ENCODE data around the gene VILL.
A peak's percentile ranks its signal among the peaks of the same experiment; 100 is the strongest.
"Not testable (repeated sequence)": the region's sequence is repeated elsewhere in the genome, so short reads cannot be mapped to it uniquely, and the experiment has no call there.

VILL gene

DNA sequence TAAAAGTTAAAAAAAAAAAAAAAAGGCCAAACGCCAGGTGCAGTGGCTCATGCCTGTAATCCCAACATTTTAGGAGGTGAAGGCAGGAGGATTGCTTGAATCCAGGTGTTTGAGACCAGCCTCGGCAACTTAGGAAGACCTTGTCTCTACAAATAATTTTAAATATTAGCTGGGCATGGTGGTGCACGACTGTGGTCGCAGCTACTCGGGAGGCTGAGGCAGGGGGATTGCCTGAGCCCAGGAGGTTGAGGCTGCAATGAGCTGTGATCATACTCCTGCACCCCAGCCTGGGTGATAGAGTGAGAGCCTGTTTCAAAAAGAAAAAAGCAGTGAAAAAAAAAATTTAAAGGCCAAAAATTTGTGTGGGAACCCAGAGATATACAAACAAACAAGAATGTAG lies 45.7 kb downstream of the VILL start:
- no peak for DNase-seq (ENCODE audit: low read depth in 3 of 3)

DNA sequence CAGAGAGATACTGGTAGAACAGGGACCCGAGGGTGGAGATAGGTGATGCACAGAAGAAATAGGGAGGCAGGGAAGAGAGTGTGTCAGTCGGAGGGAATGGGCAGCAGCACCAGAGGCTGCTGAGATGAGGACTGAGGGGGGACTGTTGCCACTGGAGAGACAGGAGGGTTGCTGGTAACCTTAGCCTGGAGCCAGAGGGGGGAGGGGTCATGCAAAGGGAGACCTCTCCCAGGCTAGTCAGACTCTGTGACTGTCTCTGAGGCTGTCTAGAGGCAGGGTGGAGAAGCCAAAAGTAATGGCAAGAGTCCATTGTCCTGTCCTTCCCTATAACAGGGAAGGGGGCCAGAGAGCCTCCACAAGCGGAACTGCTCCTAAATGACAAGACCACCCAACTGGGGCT lies 46.3 kb downstream of the VILL start:
- no peak for DNase-seq (ENCODE audit: low read depth in 3 of 3)

GRCh38 chr3:38038447-38038911 lies 47.9 kb downstream of the VILL start:
- DNase-seq (ENCODE audit: low read depth in 3 of 3) = no peak

DNA sequence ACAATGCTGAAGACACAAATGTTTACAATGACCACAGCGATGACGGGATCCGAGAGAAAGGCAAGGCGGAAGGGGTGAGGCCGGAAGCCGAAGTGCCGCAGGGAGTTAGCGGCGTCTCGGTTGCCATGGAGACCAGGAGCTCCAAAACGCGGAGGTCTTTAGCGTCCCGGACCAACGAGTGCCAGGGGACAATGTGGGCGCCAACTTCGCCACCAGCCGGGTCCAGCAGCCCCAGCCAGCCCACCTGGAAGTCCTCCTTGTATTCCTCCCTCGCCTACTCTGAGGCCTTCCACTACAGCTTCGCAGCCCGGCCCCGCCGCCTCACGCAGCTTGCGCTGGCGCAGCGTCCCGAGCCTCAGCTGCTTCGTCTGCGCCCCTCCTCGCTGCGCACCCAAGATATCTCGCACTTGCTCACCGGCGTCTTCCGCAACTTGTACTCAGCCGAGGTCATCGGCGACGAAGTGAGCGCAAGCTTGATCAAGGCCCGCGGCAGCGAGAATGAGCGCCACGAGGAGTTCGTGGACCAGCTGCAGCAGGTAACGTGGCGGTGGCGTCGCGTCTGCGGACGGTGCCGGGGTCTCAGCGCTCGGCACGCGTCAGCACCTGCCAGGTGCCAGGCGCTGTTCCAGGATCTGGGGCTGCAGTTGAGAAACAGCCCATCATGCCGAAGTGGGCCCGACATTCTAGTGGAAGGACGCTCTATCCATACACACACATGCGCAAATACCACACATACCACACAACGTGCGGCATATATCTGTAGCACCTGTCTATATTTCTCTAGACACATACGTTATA lies 48.7 kb downstream of the VILL start, which contains the start of gene DLEC1:
TSS of gene DLEC1 (plus strand) at position 108 of the 798 bp plus-strand sequence. CDS start at position 126, 18 bp downstream.
- DNase-seq (ENCODE audit: low read depth in 3 of 3) = peak; percentile 45 to 75 (median 56)

GRCh38 chr3:38039899-38040261 lies 49.3 kb downstream of the VILL start:
- no peak for DNase-seq (ENCODE audit: low read depth in 3 of 3)

GRCh38 chr3:38040401-38040800 lies 49.8 kb downstream of the VILL start:
- no peak for DNase-seq (ENCODE audit: low read depth in 3 of 3)

GRCh38 chr3:38043486-38043885 lies 52.9 kb downstream of the VILL start:
- no peak for DNase-seq (ENCODE audit: low read depth in 3 of 3)

DNA sequence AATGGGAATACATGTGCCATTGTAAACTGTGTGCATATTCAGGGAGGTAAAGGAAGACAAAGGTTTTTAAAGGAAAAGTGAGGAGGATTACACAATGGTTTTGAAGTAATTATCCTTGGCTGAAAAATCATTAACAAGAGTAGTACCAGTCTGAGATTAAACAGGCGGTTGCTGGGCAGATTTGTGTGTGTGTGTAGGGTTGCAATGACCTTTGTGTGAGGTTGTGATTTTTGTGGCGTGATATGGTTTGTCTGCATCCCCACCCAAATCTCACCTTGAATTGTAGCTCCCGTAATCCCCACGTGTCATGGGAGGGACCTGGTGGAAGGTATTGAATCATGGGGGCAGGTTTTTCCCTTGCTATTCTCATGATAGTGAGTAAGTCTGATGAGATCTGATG lies 55.4 kb downstream of the VILL start:
- no peak for DNase-seq (ENCODE audit: low read depth in 3 of 3)

DNA sequence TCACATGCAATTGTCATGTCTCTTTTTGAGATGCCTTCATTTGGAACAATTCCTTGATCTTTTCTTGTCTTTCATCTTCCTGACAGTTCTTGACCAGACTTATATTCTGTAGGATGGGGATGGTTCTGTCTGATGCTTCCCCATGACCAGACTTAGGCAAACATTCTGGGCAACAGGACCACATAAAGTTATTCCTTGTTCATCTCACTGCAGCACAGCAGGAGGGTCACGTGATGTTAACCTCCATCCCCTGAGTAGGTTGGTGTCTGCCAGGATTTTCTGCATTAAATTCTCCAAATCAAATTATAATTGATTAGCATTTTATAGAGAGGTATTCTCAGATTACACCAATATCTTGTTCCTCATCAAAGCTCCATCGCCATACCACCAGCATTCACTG lies 56.2 kb downstream of the VILL start:
- no peak for DNase-seq (ENCODE audit: low read depth in 3 of 3)

DNA sequence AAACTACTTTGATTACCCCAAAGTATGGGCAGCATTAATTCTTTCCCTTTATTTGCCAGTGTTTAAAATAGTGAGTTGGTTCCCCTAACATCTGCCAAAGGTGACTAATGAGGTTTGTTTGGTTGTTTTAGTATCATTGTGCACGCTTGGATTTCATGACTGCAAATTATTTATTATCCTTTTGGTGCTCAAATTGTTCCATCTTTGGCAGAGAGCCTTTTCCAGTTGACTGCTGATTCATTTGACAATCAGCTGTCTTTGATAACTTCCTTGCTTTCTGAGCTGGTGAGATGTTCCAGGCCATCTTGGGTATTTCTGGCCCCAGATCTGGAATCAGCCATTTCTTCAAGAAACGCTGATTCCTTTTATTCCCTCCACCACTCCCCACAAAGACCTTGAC lies 57.3 kb downstream of the VILL start:
- no peak for DNase-seq (ENCODE audit: low read depth in 3 of 3)

DNA sequence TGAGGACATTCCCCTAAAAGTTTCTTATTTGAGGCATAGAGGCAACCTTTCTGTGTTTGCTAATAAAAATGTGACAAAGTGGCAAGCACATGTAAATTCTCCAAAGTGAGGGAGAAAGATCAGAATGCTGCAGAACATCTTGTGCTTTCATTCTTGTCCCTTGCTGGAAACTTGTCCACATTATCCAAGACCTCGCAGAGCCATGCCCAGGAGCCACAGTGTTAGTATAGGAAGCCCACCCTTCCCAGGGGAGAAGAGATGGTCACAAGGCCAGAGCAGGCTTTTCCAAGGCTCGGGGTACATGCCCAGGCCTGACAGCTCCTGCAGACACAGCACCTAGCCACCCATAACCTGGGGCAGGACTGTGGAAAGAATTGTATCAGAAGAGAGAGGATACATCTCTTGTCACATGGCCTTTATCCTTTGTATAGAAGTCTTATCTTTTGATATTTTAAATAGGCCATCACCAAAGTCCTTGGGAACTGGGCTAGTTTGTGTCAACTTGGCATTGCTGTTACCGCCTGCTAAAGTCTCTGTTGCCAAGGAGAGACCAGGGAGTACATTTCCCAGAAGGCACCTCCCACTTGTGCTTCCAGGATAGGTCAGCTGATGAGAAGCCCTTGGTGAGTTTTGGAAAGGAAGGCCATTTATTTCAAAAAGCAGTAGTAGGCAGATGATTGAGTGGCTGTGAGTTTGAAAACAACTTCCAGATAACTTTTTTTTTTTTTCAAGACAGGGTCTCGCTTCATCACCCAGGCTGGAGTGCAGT lies 59.0 kb downstream of the VILL start:
- DNase-seq (ENCODE audit: low read depth in 3 of 3) = no peak

DNA sequence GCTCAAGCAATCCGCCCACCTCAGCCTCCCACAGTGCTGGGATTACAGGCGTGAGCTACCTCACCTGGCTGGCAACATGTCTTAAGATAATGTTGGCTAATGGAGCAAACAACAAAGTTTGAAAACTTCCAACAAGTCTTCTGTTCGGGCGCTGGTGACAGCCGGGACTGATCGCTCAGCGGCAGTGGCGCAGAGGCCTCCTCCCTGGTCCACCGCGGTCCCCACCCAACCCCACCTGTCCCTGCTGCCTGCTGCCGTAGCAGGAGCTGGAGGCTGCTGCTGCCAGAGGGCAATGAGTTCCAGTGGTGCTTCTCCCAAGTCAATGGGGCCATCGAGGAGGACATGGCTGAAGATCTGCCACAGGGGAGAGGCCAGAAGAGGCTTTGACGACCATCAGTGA lies 60.5 kb downstream of the VILL start:
- DNase-seq (ENCODE audit: low read depth in 3 of 3) = no peak

DNA sequence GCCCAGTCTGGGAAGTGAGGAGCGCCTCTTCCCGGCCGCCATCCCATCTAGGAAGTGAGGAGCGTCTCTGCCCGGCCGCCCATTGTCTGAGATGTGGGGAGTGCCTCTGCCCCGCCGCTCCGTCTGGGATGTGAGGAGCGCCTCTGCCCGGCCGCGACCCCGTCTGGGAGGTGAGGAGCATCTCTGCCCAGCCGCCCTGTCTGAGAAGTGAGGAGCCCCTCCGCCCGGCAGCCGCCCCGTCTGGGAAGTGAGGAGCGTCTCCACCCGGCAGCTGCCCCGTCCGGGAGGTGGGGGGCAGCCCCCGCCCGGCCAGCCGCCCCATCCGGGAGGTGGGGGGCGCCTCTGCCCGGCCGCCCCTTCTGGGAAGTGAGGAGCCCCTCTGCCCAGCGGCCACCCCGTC lies 62.7 kb downstream of the VILL start:
- not testable (repeated sequence) for DNase-seq (ENCODE audit: low read depth in 3 of 3)

GRCh38 chr3:38053813-38054498 lies 63.4 kb downstream of the VILL start:
- DNase-seq (ENCODE audit: low read depth in 3 of 3) = not testable (repeated sequence)

DNA sequence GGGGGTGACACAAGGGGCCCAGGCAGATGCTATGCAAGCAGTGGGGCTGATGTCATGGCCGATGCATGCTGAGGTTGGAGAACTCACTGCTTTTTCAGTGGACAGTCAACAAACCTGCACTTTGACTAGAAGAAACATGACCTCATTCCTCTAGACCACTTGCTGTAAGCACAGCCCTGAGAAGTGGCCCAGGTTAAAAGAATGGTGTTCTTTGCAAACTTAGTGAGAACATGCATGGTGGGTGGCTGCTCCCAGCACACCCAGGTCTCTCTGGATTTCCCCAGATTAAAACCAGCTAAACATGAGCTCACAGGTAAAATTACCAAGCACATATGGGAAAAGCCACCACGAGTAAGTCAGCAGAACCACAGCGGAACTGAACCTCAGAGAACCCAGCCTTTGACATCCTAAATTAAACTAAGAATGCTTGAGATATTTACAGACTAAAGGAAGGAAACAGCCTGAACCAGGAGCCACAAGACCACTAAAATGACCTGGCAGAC lies 64.0 kb downstream of the VILL start:
- no peak for DNase-seq (ENCODE audit: low read depth in 3 of 3)
